Panc1 (cell line): ENCODE results near the gene SLC20A1. TPM values are rescaled to one million over a fixed set of nuclear protein-coding genes. Genes with fewer than 3 reads are reported as not detected.

Source experiments
- ATAC-seq: fragments of 200-7000 bp; cut with Tn5 transposase; 2 replicates; pipeline ENCODE4 v1.9.1; 2020; ENCODE audit warnings: mild to moderate bottlenecking, moderate library complexity
- BruUV-seq: library from RNA; stranded (reverse); fragments of 400-500 nt; replicated peaks from 2 replicates; lab custom pipeline; 2021; lab: Mats Ljungman, UMichigan
- CTCF ChIA-PET: fragments of 300-600 bp; sonication (Branson Sonifier 250); formaldehyde crosslinking; loops from one replicate; lab custom pipeline; 2022; ENCODE audit warnings: antibody characterized with exemption; lab: Charles Lee
- POLR2A ChIA-PET: fragments of 300-600 bp; sonication (Branson Sonifier 250); formaldehyde crosslinking; loops from one replicate; lab custom pipeline; 2022; ENCODE audit warnings: antibody characterized with exemption; lab: Charles Lee
- DNase-seq: peaks from one replicate; pipeline ENCODE4 v3.0.0-alpha.2; 2010; ENCODE audit warnings: low read depth, low spot score
- H3K27ac ChIP-seq: 2 replicates; pipeline ENCODE4 v1.5.1; 2011; ENCODE audit warnings: mild to moderate bottlenecking, low read length, inconsistent platforms
- H3K27me3 ChIP-seq: fragments of 200-500 bp; sonication (Bioruptor generic); 2 replicates; pipeline ENCODE4 v1.6.0; 2014; ENCODE audit warnings: low read length, inconsistent platforms; ENCODE audit not compliant: control insufficient read depth, insufficient read depth
- H3K36me3 ChIP-seq: fragments of 200-500 bp; sonication (Bioruptor generic); 2 replicates; pipeline ENCODE4 v1.5.1; 2014; ENCODE audit warnings: inconsistent platforms, mild to moderate bottlenecking, low read length, moderate library complexity; ENCODE audit not compliant: control insufficient read depth, insufficient read depth
- H3K4me1 ChIP-seq: 2 replicates; pipeline ENCODE4 v1.5.1; 2011; ENCODE audit warnings: inconsistent platforms, mild to moderate bottlenecking, low read length, moderate library complexity; ENCODE audit not compliant: control insufficient read depth, insufficient read depth
- H3K4me3 ChIP-seq, 2 experiments: 2 replicates each; pipeline ENCODE4 v1.5.1; 2011 to 2012; ENCODE audit warnings: low read depth in 2 of 2, low read length in 2 of 2, mild to moderate bottlenecking in 2 of 2, inconsistent platforms in 1 of 2, moderate library complexity in 1 of 2
- H3K9me3 ChIP-seq: fragments of 200-500 bp; sonication (Bioruptor generic); 2 replicates; pipeline ENCODE4 v1.5.1; 2014; ENCODE audit warnings: low read depth, mild to moderate bottlenecking, inconsistent platforms, low read length, moderate library complexity; ENCODE audit not compliant: control insufficient read depth, insufficient read depth
- CTCF ChIP-seq: fragments of 450-650 bp; IDR thresholded peaks from 2 replicates; pipeline ENCODE4 v1.5.1; 2017; ENCODE audit warnings: mild to moderate bottlenecking
- POLR2AphosphoS5 ChIP-seq: IDR thresholded peaks from 2 replicates; pipeline ENCODE4 v1.6.1; 2012; ENCODE audit warnings: mild to moderate bottlenecking, low read depth, low read length, moderate library complexity
- REST ChIP-seq, 2 experiments: IDR thresholded peaks; 2 replicates each; pipeline ENCODE4 v1.6.1; 2011 to 2012; ENCODE audit warnings: low read depth in 2 of 2, control low read depth in 1 of 2, low read length in 1 of 2, mild to moderate bottlenecking in 1 of 2, moderate library complexity in 1 of 2; ENCODE audit not compliant: insufficient read depth in 1 of 2
- SIN3A ChIP-seq: IDR thresholded peaks from 2 replicates; pipeline ENCODE4 v1.6.1; 2012; ENCODE audit warnings: low read depth, mild to moderate bottlenecking, low read length, moderate library complexity, borderline replicate concordance; ENCODE audit not compliant: insufficient read depth
- TCF7L2 ChIP-seq: IDR thresholded peaks from 2 replicates; pipeline ENCODE4 v1.6.1; 2011; ENCODE audit warnings: mild to moderate bottlenecking, low read depth, low read length, inconsistent platforms
- in situ Hi-C: cut with HindIII; loops from 2 replicates; pipeline ENCODE4 v1.10.0; 2016; ENCODE audit warnings: low sequenced_read_pairs, low pct_unique_long_range_greater_than_20kb
- intact Hi-C: fragments of 100-400 bp; cut with micrococcal nuclease; formaldehyde crosslinking; loops from one replicate; pipeline ENCODE4 v1.10.0; 2022; ENCODE audit not compliant: unreplicated experiment
- total RNA-seq: library from RNA; stranded (reverse); gene quantifications from one replicate; pipeline ENCODE4 v1.2.1, GENCODE V29; 2021; ENCODE audit not compliant: unreplicated experiment

SLC20A1 gene
- total RNA-seq, 1 experiment from 2014 or later: 72.0 TPM

- in situ Hi-C loops (no loop called here), intact Hi-C loops (no loop called here)
- BruUV-seq: TSS peak; percentile 95
- H3K4me3 ChIP-seq: peak overlapping the region; percentile 70 to 86
- peak overlapping the region; percentile 94 for H3K27ac ChIP-seq
- peaks cover 42% of the 10 kb centered on the region for H3K4me1 ChIP-seq
- peaks cover 25% of the 10 kb centered on the region for H3K36me3 ChIP-seq
- TF ChIP-seq POLR2AphosphoS5 (peak; percentile 37; the same call in 1 of the 2 replicates), REST (IDR thresholded peaks at IDR 0.05; ENCODE audit: insufficient read depth in 1 of 2, low read depth in 2 of 2, low read length in 1 of 2) (no peak)
- no peaks in the 10 kb centered on the region for H3K9me3 ChIP-seq
- no peaks in the 10 kb centered on the region for H3K27me3 ChIP-seq
- no peak for DNase-seq
- ChIA-PET POLR2A (interaction anchor here (0.6 to 0.7 kb wide), 3 partner anchors 16 to 77 kb away, joined by 3 to 15 read pairs (median 9); no protein-coding TSS in a partner anchor), CTCF (interaction anchor here (1.3 kb wide), 1 partner anchor 14 kb away, joined by 6 read pairs; no protein-coding TSS in a partner anchor)
- peak; percentile 17 for ATAC-seq
Observed at GRCh38 chr2:112644155-112644932, 1.4 kb upstream of the SLC20A1 start.

- ChIA-PET CTCF (interaction anchor here (1.3 kb wide), 1 partner anchor 14 kb away, joined by 6 read pairs; no protein-coding TSS in a partner anchor), POLR2A (interaction anchor here (0.5 to 0.7 kb wide), 6 partner anchors 12 to 76 kb away, joined by 3 to 15 read pairs (median 5); no protein-coding TSS in a partner anchor)
- peak overlapping the region; percentile 70 to 86 for H3K4me3 ChIP-seq
- TF ChIP-seq TCF7L2: no peak
- no peak for TF ChIP-seq REST (IDR thresholded peaks at IDR 0.05; ENCODE audit: insufficient read depth in 1 of 2, low read depth in 2 of 2, low read length in 1 of 2)
- no peak for TF ChIP-seq SIN3A
- no peak for TF ChIP-seq POLR2AphosphoS5
- TF ChIP-seq CTCF: no peak
- BruUV-seq: no TSS peak
- H3K9me3 ChIP-seq: no peaks in the 10 kb centered on the region
- no peak for DNase-seq
- no peaks in the 10 kb centered on the region for H3K27me3 ChIP-seq
- H3K4me1 ChIP-seq: peaks cover 42% of the 10 kb centered on the region
- peak overlapping the region; percentile 94 for H3K27ac ChIP-seq
- H3K36me3 ChIP-seq: peaks cover 31% of the 10 kb centered on the region
- intact Hi-C loops: no loop called here
- in situ Hi-C loops: no loop called here
- ATAC-seq: no peak
Observed at GRCh38 chr2:112644933-112645309, 818 bp upstream of the SLC20A1 start.
